Epithelial cell of proximal tubule (primary cell): Measurements from ENCODE around the gene RER1. TPM values are rescaled to one million over a fixed set of nuclear protein-coding genes. Genes with fewer than 3 reads are reported as not detected.
A peak's percentile ranks its signal among the peaks of the same experiment; 100 is the strongest.

Experiments
- DNase-seq: peaks from one replicate; pipeline ENCODE4 v3.0.0-alpha.2; 2011; ENCODE audit warnings: low read depth
- H3K4me3 ChIP-seq: 2 replicates; pipeline ENCODE4 v1.5.1; 2011; ENCODE audit warnings: low read depth, mild to moderate bottlenecking, low read length
- total RNA-seq: library from RNA; depleted of rRNA; stranded (reverse); fragments of >200 nt; gene quantifications from 2 replicates; pipeline ENCODE4 v1.2.3, GENCODE V29; 2015
- TF ChIP-seq, protein P1 (sequence below): conservative IDR thresholded peaks from 2 replicates; pipeline ENCODE4 v1.5.1; 2012; ENCODE audit warnings: low read depth, mild to moderate bottlenecking, low read length

The RER1 gene
- total RNA-seq, 1 donor from 2014 or later, result 185 TPM

DNA sequence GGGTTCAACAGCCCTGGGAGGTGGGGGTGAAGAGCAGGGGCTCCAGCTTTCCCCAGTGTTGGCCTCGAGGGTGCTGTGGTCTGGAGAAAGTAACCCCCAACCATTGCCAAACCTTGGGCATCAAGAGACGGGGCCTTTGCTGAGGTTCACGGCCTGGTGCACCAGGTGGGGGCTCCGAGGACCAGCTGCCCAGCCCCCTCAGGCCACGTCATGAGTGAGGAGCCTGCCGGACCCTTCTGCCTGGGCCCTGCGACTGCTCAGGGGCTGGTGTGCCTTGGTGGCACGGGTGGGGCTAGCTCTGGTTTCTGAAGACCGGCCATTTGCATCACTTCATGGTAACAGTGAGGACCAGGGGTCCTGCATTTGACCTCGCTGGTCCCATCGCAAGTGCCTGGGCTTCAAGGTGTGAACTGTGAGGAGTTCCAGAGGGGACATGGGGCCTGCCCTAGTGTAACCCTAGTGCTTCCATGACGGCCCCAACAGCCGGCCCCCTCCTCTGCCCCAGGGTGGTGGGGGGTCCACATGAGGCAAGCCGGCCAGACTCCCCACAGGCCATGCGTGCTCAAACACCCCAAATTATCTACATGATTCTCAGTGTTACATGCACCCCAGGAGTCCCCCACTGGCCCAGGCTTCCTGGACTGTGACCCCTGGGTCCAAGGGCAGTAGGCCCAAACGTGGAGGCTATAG lies 13.7 kb upstream of the RER1 start:
- TF ChIP-seq, protein P1, sequence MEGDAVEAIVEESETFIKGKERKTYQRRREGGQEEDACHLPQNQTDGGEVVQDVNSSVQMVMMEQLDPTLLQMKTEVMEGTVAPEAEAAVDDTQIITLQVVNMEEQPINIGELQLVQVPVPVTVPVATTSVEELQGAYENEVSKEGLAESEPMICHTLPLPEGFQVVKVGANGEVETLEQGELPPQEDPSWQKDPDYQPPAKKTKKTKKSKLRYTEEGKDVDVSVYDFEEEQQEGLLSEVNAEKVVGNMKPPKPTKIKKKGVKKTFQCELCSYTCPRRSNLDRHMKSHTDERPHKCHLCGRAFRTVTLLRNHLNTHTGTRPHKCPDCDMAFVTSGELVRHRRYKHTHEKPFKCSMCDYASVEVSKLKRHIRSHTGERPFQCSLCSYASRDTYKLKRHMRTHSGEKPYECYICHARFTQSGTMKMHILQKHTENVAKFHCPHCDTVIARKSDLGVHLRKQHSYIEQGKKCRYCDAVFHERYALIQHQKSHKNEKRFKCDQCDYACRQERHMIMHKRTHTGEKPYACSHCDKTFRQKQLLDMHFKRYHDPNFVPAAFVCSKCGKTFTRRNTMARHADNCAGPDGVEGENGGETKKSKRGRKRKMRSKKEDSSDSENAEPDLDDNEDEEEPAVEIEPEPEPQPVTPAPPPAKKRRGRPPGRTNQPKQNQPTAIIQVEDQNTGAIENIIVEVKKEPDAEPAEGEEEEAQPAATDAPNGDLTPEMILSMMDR, result no peak
- no peak overlapping the region for H3K4me3 ChIP-seq
- DNase-seq, result no peak

DNA sequence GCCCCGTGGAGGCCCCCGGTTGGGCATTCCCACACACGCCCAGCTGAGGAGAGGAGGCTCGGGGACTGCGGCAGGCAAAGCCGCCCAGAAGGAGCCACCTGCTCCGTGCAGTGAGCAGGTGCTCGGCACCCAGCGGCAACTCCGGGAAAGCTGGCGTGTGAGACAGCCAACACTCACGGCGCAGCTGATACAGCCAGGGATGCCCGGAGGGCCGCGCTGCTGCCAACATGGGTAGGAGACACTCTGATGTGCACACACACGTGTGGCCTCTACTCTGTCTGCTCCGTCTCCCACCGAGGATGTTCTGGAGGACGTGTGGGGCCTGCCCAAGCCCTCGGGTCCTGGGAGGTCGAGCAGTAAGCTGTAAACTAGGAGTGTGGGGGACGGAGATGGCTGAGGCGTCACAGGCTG lies 13.2 kb upstream of the RER1 start:
- no peak overlapping the region for H3K4me3 ChIP-seq
- no peak for DNase-seq
- TF ChIP-seq, protein P1, result no peak

DNA sequence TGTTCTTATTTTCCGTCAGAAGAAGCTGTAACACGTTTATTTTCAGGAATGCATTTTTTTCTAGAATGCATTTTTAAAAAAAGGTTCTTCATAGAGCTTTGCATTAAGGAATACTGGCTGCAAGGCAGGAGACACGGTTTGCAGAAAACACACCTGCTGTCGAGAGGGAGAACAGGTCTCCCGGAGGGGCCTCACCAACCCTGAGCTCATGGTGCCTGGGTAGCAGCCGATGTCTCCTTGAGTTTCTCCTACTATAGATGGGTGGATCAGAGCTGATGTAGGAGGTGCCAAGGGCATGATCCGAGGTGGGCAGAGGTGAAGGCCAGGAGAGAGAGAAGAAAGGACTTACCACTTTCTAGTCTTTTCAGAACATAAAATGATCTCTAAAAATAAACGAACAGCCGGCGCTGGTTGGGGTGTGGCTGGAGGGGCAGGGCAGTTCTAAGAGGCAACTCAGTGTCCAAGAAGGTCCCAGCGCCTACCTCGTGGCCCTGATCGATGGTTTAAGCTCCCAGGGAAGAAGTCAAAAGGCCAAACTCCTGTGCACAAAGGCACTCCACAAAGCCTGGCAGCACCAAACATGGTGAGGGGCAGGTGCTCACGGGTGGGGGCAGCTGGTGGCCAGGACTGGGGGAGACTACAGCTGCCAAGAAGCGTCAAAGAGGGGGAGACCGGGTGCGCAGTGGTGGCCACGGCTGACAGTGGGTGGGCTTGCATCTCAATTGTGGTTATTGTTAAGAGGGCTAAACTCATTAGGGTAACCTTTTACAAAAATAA lies 12.5 kb upstream of the RER1 start:
- no peak for DNase-seq
- no peak overlapping the region for H3K4me3 ChIP-seq
- TF ChIP-seq, protein P1, result no peak

DNA sequence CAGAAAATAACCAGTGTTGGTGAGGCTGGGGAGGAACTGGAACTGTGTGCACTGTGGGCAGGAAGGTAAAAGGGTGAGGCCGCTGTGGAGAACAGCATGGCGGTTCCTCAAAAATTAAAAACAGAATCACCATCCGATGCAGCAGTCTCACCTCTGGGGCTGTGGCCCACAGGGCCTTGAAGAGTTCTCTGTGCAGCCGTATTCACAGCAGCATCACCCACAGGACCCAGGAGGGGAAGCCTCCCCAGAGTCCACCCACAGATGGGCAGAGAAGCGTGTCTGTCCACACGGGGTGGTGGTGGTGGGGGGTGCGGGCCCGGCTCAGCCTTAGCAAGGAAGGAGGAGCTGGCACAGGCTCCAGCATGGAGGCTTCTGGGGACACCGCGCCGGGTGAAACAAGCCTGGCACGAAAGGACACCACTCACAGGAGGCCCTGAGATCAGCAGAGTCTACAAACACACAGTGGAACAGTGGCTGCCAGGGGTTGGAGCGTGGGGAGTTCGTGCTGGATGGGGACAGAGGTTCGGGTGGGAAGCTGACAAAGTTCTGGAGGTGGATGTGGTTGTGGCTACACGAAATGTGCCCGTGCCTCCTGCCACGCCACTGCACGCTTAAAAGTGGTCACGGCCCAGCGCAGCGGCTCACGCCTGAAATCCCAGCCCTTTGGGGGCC lies 11.8 kb upstream of the RER1 start:
- no peak overlapping the region for H3K4me3 ChIP-seq
- TF ChIP-seq, protein P1, result no peak
- no peak for DNase-seq

DNA sequence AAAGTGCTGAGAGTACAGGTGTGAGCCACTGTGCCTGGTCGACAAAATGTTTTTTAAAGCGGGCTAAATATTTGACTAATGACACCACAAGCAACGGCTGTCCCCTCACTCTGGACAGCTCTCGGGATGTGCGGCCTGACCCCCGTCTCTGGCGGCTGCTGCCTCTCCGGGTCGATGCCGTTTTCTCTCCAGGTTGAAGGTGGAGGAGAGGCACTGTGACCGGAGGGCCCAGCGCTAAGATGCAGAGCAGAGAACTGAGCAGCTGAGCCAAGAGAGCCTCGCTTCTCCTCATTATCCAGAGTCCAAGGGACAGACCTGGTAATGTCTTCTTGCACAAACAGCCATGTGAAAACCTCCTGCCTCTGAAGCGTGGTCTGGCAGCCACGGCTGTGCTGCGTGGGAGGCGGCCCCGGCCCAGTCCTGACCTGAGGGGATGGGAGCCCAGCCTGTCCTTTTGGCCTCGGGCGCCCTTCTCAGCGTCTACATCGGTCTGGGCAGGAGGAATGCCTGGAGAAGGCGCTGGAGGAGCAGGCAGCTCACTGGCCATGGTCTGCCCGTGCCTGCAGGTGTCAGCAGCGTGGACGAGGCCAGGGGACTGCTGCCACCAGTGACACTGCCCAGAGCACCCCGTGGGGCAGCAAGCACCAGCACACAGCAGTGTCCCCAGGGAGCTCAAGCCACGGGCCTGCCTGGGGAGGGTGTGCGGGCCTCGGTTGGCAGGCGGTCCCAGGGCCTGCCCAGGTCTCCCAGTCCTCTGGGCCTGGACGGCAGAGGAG lies 10.6 kb upstream of the RER1 start:
- H3K4me3 ChIP-seq, result no peak overlapping the region
- DNase-seq, result no peak
- TF ChIP-seq, protein P1, result no peak

DNA sequence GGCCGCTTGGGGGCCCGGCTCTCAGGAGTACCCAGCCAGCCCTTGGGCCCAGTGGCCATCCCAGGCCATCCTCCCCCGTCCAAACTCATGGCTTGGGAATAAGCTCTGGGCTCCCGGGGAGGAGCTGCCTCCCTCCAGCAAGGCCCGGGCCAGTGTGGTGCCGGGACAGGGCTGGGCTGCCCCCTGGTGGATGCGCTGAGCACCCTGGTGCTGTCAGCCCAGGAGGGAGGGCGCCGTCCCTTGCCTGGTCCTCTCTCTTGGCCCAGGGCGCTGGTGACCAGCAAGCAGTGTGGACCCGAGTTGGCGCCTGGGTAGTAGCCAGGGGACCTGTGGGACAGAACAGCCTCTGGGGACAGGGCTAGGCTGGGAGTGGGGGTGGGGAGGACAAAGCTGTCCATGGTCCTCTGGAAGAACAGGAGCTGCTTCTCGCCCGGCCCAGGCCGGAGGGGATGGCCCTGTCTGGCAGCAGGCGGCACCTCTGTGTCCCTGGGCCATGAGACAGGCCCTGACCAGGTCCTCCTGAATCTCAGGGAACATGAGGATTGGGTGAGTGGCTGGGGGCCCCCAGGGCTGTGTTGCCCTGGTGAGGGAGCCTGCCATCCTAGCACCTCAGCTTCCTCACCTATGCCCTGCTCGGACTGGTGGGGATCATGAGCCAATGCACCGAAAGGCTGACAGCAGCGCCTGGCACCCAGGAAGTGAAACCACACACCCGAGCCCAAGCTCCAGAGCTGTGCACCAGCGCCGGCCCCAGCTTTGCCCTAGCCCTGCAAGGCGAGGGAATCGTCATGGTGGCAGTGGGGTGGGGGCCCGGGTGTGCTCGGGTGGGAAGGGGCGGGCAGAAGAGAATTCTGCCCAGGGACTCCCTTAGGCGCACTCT lies 9.7 kb upstream of the RER1 start:
- no peak for DNase-seq

More for the DNA sequence above, 9.7 kb upstream of the RER1 start:
- no peak overlapping the region for H3K4me3 ChIP-seq
- TF ChIP-seq, protein P1, result peak; percentile 85
